ENCODE data around the gene CALHM4.

Gene CALHM4

GRCh38 chr6:116543149-116543548 lies 10.4 kb upstream of the CALHM4 start:
- no peak for DNase-seq

GRCh38 chr6:116545651-116546050 lies 7.9 kb upstream of the CALHM4 start, which contains the start of gene TRAPPC3L:
TRAPPC3L (minus strand) TSS chr6:116545684; CDS start chr6:116545514, 170 bp downstream.
- no peak for DNase-seq

- no peak for DNase-seq
These were observed 6.2 kb upstream of the CALHM4 start for GRCh38 chr6:116547358-116547757.

GRCh38 chr6:116550796-116551195 lies 2.8 kb upstream of the CALHM4 start:
- DNase-seq, result no peak

- DNase-seq, result no peak
These were observed 2.5 kb downstream of the CALHM4 start for GRCh38 chr6:116556065-116556464.

GRCh38 chr6:116556814-116557415 lies 3.4 kb downstream of the CALHM4 start:
- DNase-seq, result no peak

- DNase-seq, result no peak
These were observed 4.3 kb downstream of the CALHM4 start for GRCh38 chr6:116557893-116558292.

- DNase-seq, result no peak
These were observed 6.6 kb downstream of the CALHM4 start for GRCh38 chr6:116560130-116560529.

- peak; percentile 85 for DNase-seq
These were observed 7.9 kb downstream of the CALHM4 start for GRCh38 chr6:116561377-116562018.

GRCh38 chr6:116562019-116562403 lies 8.5 kb downstream of the CALHM4 start:
- no peak for DNase-seq

- peak; percentile 14 for DNase-seq
These were observed 9.1 kb downstream of the CALHM4 start for GRCh38 chr6:116562614-116563013.

- no peak for DNase-seq
These were observed 10.3 kb downstream of the CALHM4 start for GRCh38 chr6:116563830-116564229.

- DNase-seq, result no peak
These were observed 10.8 kb downstream of the CALHM4 start for GRCh38 chr6:116564311-116564710.

GRCh38 chr6:116564921-116565872 lies 11.6 kb downstream of the CALHM4 start:
- peak; percentile 46 for DNase-seq

- no peak for DNase-seq
These were observed 14.6 kb downstream of the CALHM4 start for GRCh38 chr6:116568111-116568510.

- peak; percentile 15 for DNase-seq
These were observed 15.5 kb downstream of the CALHM4 start for GRCh38 chr6:116568821-116569755.

GRCh38 chr6:116570856-116571682 lies 17.5 kb downstream of the CALHM4 start, which contains the start of gene RWDD1:
RWDD1 (plus strand) TSS chr6:116571504; CDS start chr6:116571583, 79 bp downstream.
- DNase-seq, result peak; percentile 99

- no peak for DNase-seq
These were observed 18.1 kb downstream of the CALHM4 start for GRCh38 chr6:116571683-116572000.

GRCh38 chr6:116572162-116572561 lies 18.6 kb downstream of the CALHM4 start:
- peak; percentile 48 for DNase-seq

GRCh38 chr6:116575227-116575626 lies 21.7 kb downstream of the CALHM4 start:
- no peak for DNase-seq

- no peak for DNase-seq
These were observed 23.9 kb downstream of the CALHM4 start for GRCh38 chr6:116577486-116577885.

GRCh38 chr6:116578335-116578734 lies 24.8 kb downstream of the CALHM4 start:
- no peak for DNase-seq
